HEK293 (cell line): Measurements from ENCODE around the gene FBXO45.

ENCODE experiments used
- CTCF ChIA-PET: fragments of 350-600 bp; formaldehyde crosslinking; extraction: SDS; loops from one replicate; lab custom pipeline; 2021; ENCODE audit warnings: antibody characterized with exemption; lab: Yijun Ruan, JAX
- POLR2A ChIA-PET: fragments of 300-600 bp; formaldehyde crosslinking; extraction: SDS; loops from one replicate; lab custom pipeline; 2020; ENCODE audit warnings: antibody characterized with exemption, inconsistent platforms; lab: Yijun Ruan, JAX
- H3K27ac ChIP-seq: fragments of 200-500 bp; sonication (Bioruptor generic); 2 replicates; pipeline ENCODE4 v1.5.1; 2014; ENCODE audit warnings: low read depth, low read length, control low read depth, inconsistent platforms; ENCODE audit errors: extremely low read depth
- H3K36me3 ChIP-seq, 2 experiments: fragments of 200-500 bp in 1 of 2; sonication (Bioruptor generic) in 1 of 2; 1 replicate in 1 of 2; 2 replicates in 1 of 2; pipeline ENCODE4 v1.5.1; 2014 to 2017; ENCODE audit warnings: inconsistent platforms in 2 of 2, low read length in 2 of 2; ENCODE audit not compliant: control insufficient read depth in 2 of 2, insufficient read depth in 1 of 2
- H3K4me1 ChIP-seq: fragments of 200-500 bp; sonication (Bioruptor generic); 2 replicates; pipeline ENCODE4 v1.5.1; 2014; ENCODE audit warnings: mild to moderate bottlenecking, low read length, inconsistent platforms; ENCODE audit not compliant: control insufficient read depth, insufficient read depth
- H3K4me3 ChIP-seq: 2 replicates; pipeline ENCODE4 v1.5.1; 2011; ENCODE audit warnings: low read depth, mild to moderate bottlenecking, control low read depth, low read length, moderate library complexity
- H3K9me3 ChIP-seq: fragments of 200-500 bp; sonication (Bioruptor generic); 2 replicates; pipeline ENCODE4 v1.5.1; 2014; ENCODE audit warnings: low read depth, low read length, inconsistent platforms; ENCODE audit not compliant: control insufficient read depth, insufficient read depth
- ATF2 ChIP-seq: fragments of 450-650 bp; formaldehyde crosslinking; IDR thresholded peaks from 2 replicates; pipeline ENCODE4 v1.5.1; 2016; ENCODE audit warnings: missing biosample characterization, missing genetic modification characterization, low read depth
- CTCF ChIP-seq: fragments of 450-650 bp; formaldehyde crosslinking; IDR thresholded peaks from 2 replicates; pipeline ENCODE4 v1.5.1; 2016; ENCODE audit warnings: missing biosample characterization, missing genetic modification characterization
- GLIS1 ChIP-seq: fragments of 450-650 bp; formaldehyde crosslinking; IDR thresholded peaks from 2 replicates; pipeline ENCODE4 v1.5.1; 2016; ENCODE audit warnings: missing biosample characterization, missing genetic modification characterization
- ZBTB26 ChIP-seq: fragments of 450-650 bp; formaldehyde crosslinking; optimal IDR thresholded peaks from 2 replicates; pipeline ENCODE3; 2016; ENCODE audit warnings: missing biosample characterization, mild to moderate bottlenecking, missing genetic modification characterization
- ZFP37 ChIP-seq: fragments of 450-650 bp; formaldehyde crosslinking; IDR thresholded peaks from 2 replicates; pipeline ENCODE4 v1.5.1; 2016; ENCODE audit warnings: missing biosample characterization, missing genetic modification characterization
- ZNF10 ChIP-seq: fragments of 450-650 bp; formaldehyde crosslinking; IDR thresholded peaks from 2 replicates; pipeline ENCODE4 v1.5.1; 2017; ENCODE audit warnings: missing biosample characterization, missing genetic modification characterization
- ZNF146 ChIP-seq: fragments of 450-650 bp; formaldehyde crosslinking; IDR thresholded peaks from 2 replicates; pipeline ENCODE4 v1.5.1; 2016; ENCODE audit warnings: missing biosample characterization, missing genetic modification characterization
- ZNF16 ChIP-seq: fragments of 450-650 bp; formaldehyde crosslinking; IDR thresholded peaks from 2 replicates; pipeline ENCODE4 v1.5.1; 2016; ENCODE audit warnings: low read depth, missing biosample characterization, missing genetic modification characterization
- ZNF214 ChIP-seq: fragments of 450-650 bp; formaldehyde crosslinking; IDR thresholded peaks from 2 replicates; pipeline ENCODE4 v1.5.1; 2017; ENCODE audit warnings: missing biosample characterization, mild to moderate bottlenecking, missing genetic modification characterization, borderline replicate concordance
- ZNF23 ChIP-seq: fragments of 450-650 bp; formaldehyde crosslinking; IDR thresholded peaks from 2 replicates; pipeline ENCODE4 v1.5.1; 2016; ENCODE audit warnings: missing biosample characterization, missing genetic modification characterization, borderline replicate concordance
- ZNF248 ChIP-seq: fragments of 450-650 bp; formaldehyde crosslinking; IDR thresholded peaks from 2 replicates; pipeline ENCODE4 v1.5.1; 2017; ENCODE audit warnings: missing biosample characterization, missing genetic modification characterization
- ZNF335 ChIP-seq: fragments of 450-650 bp; formaldehyde crosslinking; conservative IDR thresholded peaks from 2 replicates; pipeline ENCODE4 v1.5.1; 2016; ENCODE audit warnings: missing biosample characterization, missing genetic modification characterization
- ZNF366 ChIP-seq: fragments of 450-650 bp; formaldehyde crosslinking; conservative IDR thresholded peaks from 2 replicates; pipeline ENCODE4 v1.5.1; 2016; ENCODE audit warnings: missing biosample characterization, missing genetic modification characterization
- ZNF513 ChIP-seq: fragments of 450-650 bp; IDR thresholded peaks from 2 replicates; pipeline ENCODE4 v1.5.1; 2018; ENCODE audit warnings: missing biosample characterization, missing genetic modification characterization
- ZNF514 ChIP-seq: fragments of 450-650 bp; formaldehyde crosslinking; IDR thresholded peaks from 2 replicates; pipeline ENCODE4 v1.5.1; 2016; ENCODE audit warnings: missing biosample characterization, missing genetic modification characterization
- ZNF600 ChIP-seq: fragments of 450-650 bp; formaldehyde crosslinking; IDR thresholded peaks from 2 replicates; pipeline ENCODE4 v1.5.1; 2016; ENCODE audit warnings: missing biosample characterization, missing genetic modification characterization
- ZNF629 ChIP-seq: fragments of 450-650 bp; formaldehyde crosslinking; IDR thresholded peaks from 2 replicates; pipeline ENCODE4 v1.5.1; 2017; ENCODE audit warnings: missing biosample characterization, missing genetic modification characterization
- ZNF654 ChIP-seq: fragments of 450-650 bp; formaldehyde crosslinking; IDR thresholded peaks from 2 replicates; pipeline ENCODE4 v1.5.1; 2016; ENCODE audit warnings: low read depth, missing biosample characterization, missing genetic modification characterization
- ZNF660 ChIP-seq: fragments of 450-650 bp; IDR thresholded peaks from 2 replicates; pipeline ENCODE4 v1.5.1; 2018; ENCODE audit warnings: missing biosample characterization, mild to moderate bottlenecking, missing genetic modification characterization
- ZSCAN4 ChIP-seq: fragments of 450-650 bp; formaldehyde crosslinking; IDR thresholded peaks from 2 replicates; pipeline ENCODE4 v1.5.1; 2017; ENCODE audit warnings: missing biosample characterization, missing genetic modification characterization

Gene FBXO45

GRCh38 chr3:196568246-196569002 lies at the start of gene FBXO45, which contains the start of gene WDR53 (continued):
- TF ChIP-seq ZNF10 (tag by site-specific recombination) (no peak), ZNF366 (tag by site-specific recombination) (no peak)

GRCh38 chr3:196518966-196519717 lies 49.3 kb upstream of the FBXO45 start:
- Histone ChIP-seq H3K4me3 (no peak overlapping the region), H3K9me3 (no peaks in the 10 kb centered on the region), H3K36me3 (no peaks in the 10 kb centered on the region), H3K27ac (no peak overlapping the region)
- POLR2A ChIA-PET, result interaction anchor here (3.1 kb wide), 1 partner anchor 16 kb away, joined by 10 read pairs; the partner anchor contains the start of gene RNF168
- TF ChIP-seq ZNF660 (tag by site-specific recombination) (peak; percentile 84), ZNF146 (no peak), ZBTB26 (tag by site-specific recombination) (no peak), ZNF248 (tag by site-specific recombination) (no peak), ZNF214 (tag by site-specific recombination) (no peak), GLIS1 (tag by site-specific recombination) (no peak), ZNF16 (tag by site-specific recombination) (no peak), ZNF23 (tag by site-specific recombination) (no peak), ZNF335 (peak; percentile 54), ZNF629 (peak; percentile 60), ZSCAN4 (tag by site-specific recombination) (no peak), ATF2 (peak; percentile 62), ZNF513 (tag by site-specific recombination) (no peak), ZNF654 (tag by site-specific recombination) (peak; percentile 97), ZNF514 (tag by site-specific recombination) (no peak), CTCF (peak; percentile 59; the same call in 1 of the 2 replicates), ZNF600 (tag by site-specific recombination) (peak; percentile 81; the same call in 1 of the 2 replicates), ZFP37 (tag by site-specific recombination) (peak; percentile 44; the same call in 1 of the 2 replicates)
- TF ChIP-seq, all 188 proteins: peak for 8
- H3K4me1 ChIP-seq, result no peaks in the 10 kb centered on the region
- CTCF ChIA-PET, result interaction anchor here (0.6 to 1.5 kb wide), 18 partner anchors 12 to 657 kb away, joined by 3 to 6 read pairs (median 3); no protein-coding TSS in a partner anchor
